HG02763 (cell line): Measurements from ENCODE around the gene CRYZL1.
"Not testable (repeated sequence)": the region's sequence is repeated elsewhere in the genome, so short reads cannot be mapped to it uniquely, and the experiment has no call there.

ENCODE experiments used
- ATAC-seq: cut with Tn5 transposase; IDR thresholded peaks from one replicate; pipeline ENCODE4 v1.9.1; 2021; ENCODE audit warnings: mild to moderate bottlenecking, moderate library complexity; ENCODE audit not compliant: unreplicated experiment

The CRYZL1 gene

DNA sequence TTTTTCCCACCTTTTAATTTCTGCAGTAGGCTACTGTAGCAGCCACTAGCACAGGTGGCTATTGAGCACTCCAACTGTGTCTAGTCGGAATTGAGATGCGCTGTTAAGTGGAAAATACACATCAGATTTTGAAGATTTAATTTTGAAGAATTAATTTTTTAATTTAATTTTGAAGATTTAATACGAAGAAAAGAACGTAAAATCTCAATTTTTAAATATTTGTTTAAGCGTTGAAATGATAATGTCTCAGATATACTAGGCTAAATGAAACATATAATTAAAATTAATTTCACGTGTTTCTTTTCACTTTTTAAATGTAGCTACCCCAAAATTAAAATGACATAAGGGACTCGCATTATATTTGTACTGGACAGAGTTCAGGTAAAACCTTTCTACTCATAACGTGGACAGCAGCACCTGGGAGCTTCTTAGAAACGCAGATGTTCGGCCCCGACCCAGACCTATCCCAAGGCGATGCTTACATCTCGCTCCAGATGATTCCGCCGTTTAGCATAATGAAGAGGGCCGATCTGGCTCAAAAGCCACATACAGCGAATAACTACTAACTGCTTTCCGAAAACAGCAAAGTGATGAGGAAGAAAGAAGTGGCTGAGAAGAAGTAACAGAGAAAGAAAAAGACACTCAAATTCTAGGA is 717 bp downstream of the CRYZL1 start:
- no peak for ATAC-seq

GRCh38 chr21:33634254-33634653 is 7.3 kb downstream of the CRYZL1 start:
- ATAC-seq, result no peak

DNA sequence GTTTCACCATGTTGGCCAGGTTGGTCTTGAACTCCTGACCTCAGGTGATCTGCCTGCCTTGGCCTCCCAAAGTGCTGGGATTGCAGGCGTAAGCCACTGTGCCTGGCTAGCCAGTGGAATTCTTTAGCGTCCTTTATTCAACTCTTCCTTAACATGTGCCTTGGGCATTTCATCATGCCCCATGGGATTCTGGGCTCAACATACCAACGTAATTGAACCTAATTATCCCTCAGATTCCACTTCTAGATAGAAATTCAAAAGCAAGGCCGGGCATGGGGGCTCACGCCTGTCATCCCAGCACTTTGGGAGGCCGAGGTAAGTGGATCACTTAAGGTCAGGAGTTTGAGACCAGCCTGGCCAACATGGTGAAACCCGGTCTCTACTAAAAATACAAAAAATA is 15.4 kb downstream of the CRYZL1 start:
- ATAC-seq, result not testable (repeated sequence)

DNA sequence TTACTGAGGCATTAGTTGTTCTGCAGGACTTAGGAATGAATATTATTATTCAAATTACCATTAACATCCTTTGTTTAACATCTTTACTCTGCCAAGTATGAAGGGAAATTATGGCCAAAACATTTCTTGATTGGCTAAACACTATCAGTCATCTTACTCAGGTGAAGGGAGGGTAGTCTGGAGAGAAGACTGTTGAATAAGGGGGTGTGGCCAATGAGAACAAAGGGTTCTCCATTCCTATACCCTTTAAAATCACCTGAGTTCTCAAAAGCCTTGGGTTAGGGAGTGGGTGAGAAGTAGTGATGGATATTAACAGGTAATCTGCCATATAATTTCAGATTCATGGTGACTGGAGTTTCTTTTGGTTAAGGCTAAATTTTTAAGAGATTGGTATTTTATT is 19.3 kb downstream of the CRYZL1 start:
- ATAC-seq, result no peak

DNA sequence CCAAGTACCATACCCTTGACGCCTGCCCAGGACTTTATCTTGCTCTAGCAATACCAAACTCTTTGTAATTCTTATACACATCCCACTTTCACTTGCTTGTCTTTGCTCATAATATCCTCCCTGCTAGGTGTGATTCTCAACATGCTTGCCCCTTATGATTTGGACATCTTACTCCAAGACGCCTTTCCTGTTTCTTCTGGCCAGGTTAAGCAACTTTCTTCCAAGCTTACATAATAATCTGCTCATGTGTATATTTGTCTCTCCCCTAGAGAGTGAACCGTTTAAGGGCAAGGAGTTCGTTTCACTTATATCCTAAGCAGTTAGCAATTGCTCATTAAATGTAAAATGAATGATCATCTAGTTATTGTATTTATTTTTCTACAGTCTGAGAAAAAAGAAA is 21.8 kb downstream of the CRYZL1 start:
- no peak for ATAC-seq

- no peak for ATAC-seq
Measured at GRCh38 chr21:33618407-33618806, 23.1 kb downstream of the CRYZL1 start.

DNA sequence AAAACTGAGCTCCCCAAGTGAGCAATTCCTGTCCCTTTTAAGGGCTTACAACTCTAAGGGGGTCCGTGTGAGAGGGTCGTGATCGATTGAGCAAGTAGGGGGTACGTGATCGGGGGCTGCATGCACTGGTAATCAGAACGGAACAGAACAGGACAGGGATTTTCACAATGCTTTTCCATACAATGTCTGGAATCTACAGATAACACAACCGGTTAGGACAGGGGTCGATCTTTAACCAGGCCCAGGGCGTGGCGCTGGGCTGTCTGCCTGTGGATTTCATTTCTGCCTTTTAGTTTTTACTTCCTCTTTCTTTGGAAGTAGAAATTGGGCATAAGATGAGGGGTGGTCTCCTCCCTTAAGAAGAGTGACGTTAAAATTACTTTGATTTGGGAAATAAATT is 24.0 kb downstream of the CRYZL1 start:
- ATAC-seq, result not testable (repeated sequence)

GRCh38 chr21:33611006-33611744 is 30.4 kb downstream of the CRYZL1 start:
- no peak for ATAC-seq

GRCh38 chr21:33608559-33608958 is 33.0 kb downstream of the CRYZL1 start:
- no peak for ATAC-seq

DNA sequence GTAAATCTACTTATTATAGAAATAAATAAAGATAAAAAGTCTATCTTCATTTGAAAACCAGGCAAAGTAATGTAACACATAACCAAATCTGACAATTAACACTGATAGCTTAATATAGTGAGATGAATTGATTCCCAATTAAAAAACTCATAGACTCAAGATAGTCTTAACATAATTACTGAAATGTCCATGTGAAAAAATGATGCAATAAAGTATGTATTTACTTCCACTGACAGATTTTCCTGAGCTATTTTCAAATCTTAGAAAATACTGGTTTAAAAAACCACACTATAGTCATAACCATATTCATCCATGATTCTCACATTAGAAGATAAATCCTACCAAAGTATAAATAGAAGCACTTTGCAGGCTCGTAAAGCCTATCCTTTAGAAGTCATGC is 43.5 kb downstream of the CRYZL1 start:
- no peak for ATAC-seq

DNA sequence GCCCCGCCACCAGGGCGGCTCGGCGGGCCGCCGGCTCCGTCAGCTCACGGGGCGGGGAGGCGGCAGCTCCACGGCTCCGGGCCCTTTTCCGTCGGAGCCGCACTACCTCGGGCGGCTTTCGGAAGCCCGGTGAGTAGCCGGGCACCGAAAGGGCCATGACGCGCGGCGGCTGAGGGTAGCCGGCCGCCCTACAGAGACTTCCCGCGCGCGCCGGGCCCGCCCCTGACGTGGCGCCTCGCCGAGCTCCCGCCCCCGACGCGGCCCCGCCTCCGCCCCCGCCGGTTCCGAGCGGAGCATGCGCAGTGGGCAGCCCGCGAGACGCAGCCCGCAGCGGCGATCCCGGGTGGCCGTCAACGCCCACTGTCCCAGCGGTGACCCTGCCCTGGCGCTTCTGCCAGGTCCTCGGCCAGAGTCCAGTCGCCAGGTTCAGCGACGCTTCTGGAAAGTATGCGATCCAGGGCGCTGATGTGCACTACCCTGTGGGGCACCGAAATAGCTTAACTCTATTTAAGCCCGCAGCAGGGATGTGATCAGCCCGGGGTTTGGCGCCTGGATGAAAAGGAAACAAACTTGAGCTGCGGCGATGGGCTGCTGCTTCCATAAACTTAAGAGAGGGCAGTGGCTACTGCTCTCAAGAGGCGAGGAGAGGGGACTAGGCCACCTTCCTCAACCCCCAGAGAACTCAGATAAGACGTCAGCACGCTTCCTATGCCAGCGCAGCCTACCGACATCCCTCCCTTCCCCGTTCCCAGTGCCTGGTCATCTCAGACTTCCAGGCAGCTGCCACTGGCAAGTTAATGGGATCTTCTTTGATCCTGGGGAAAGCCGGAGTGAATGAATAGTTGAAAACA is 52.8 kb downstream of the CRYZL1 start, which contains the start of gene DONSON:
Gene DONSON (minus strand): TSS at position 200 of the 851 bp plus-strand sequence. CDS start 43 bp downstream, at position 157.
- ATAC-seq, result peak; percentile 90

GRCh38 chr21:33587792-33588484 is 53.6 kb downstream of the CRYZL1 start:
- ATAC-seq, result peak; percentile 26

- no peak for ATAC-seq
Measured at GRCh38 chr21:33586927-33587326, 54.6 kb downstream of the CRYZL1 start.

DNA sequence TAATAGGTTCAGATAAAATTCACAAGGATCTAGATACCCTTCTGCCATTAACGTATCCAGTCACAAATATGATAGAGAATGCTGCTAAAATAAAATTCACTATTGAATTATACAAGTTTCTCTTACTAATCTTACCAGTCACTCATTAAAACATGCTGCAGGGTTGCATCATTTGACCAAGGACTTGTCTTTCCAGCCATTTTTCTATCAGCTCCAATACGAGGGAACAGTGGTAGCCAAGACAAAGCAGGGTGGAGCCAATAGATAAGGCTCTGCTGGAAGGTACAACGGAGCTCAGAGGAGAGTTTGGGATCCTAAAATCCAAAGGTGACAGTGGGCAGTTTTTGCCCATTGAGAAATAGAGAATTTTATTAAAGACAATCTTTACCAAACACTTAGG is 57.1 kb downstream of the CRYZL1 start:
- no peak for ATAC-seq

DNA sequence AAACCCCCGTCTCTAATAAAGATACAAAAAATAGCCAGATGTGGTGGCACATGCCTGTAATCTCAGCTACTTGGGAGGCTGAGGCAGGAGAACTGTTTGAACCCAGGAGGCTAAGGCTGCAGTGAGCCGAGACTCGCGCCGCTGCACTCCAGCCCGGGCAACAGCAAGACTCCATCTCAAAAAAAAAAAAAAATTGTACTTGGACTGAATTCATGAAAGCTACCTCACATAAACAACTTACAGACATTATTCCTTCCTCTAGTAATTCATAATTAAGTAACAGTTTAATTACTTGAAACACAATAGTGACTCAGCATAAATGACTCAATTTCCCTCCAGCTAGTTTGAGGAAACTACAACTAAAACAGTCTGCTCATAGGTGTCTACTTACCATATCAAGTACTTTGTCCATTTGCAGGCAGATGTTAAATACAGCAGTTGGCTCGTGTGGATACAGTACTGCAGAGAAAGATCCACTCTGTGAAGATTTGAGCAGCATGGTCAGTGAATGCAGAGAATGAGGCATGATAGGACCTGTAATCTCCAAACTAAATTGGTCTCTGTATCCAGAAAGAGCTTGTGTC is 62.5 kb downstream of the CRYZL1 start:
- ATAC-seq, result no peak

GRCh38 chr21:33578214-33578613 is 63.3 kb downstream of the CRYZL1 start:
- no peak for ATAC-seq

GRCh38 chr21:33576741-33577141 is 64.8 kb downstream of the CRYZL1 start:
- ATAC-seq, result not testable (repeated sequence)

- ATAC-seq, result no peak
Measured at GRCh38 chr21:33572350-33572749, 69.2 kb downstream of the CRYZL1 start.

DNA sequence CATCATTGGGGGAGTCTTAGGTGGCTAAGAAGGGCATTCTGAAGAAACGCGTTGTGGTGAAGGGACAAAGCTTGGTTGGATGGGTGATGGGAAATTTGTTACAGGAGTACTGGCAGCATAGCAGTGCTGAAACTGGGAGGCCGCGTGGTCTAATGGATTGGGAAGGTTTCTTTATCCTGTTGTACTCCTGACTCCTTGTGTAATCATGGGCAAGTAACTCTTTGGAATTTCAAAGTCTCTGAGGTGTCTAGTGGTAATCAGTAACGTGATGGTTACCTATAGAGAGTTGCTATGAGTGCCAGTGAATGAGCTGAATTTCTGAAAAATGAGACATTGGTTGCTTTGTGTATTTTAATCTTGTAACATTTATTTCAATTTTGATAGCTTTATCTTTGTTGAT is 71.5 kb downstream of the CRYZL1 start:
- no peak for ATAC-seq

DNA sequence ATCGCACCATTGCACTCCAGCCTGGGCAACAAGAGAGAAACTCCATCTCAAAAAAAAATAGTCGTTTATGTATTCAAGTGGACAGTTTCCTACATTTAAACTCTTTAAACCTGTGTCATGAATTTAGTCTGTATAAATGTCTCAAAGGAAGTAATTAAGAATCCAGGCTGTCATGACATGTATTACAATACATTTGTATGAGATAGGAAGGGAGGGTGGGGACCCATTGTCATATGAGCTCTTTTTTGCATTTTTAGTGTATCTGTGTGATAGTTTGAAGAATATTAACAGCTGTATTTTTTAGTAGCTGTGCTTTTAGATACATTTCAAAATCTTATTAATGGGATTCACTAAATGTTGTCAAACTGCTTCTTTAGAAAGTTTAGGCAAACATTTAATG is 73.1 kb downstream of the CRYZL1 start:
- ATAC-seq, result no peak

DNA sequence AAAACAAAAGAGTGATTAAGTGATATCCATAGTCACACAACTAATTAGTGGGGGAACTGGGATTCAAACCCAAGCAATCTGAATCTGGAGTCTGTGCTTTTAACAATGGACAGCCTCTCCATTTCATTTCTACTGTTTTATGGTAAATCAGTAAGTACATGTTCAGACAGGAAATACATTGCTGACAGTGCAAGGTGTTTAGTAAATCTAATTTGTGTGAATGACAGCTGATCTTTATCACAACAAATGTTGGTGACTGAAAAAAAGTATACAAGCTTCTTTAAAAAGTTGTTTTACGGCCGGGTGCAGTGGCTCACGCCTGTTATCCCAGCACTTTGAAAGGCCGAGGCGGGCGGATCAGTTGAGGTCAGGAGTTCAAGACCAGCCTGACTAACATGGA is 73.6 kb downstream of the CRYZL1 start:
- no peak for ATAC-seq
